ENCODE results near the gene C4orf50. TPM values are rescaled to one million over a fixed set of nuclear protein-coding genes. Genes with fewer than 3 reads are reported as not detected.
"Not testable (repeated sequence)": the region's sequence is repeated elsewhere in the genome, so short reads cannot be mapped to it uniquely, and the experiment has no call there.

C4orf50 gene
- polyA plus RNA-seq, 1 donor from 2014 or later = 1.6 TPM

DNA sequence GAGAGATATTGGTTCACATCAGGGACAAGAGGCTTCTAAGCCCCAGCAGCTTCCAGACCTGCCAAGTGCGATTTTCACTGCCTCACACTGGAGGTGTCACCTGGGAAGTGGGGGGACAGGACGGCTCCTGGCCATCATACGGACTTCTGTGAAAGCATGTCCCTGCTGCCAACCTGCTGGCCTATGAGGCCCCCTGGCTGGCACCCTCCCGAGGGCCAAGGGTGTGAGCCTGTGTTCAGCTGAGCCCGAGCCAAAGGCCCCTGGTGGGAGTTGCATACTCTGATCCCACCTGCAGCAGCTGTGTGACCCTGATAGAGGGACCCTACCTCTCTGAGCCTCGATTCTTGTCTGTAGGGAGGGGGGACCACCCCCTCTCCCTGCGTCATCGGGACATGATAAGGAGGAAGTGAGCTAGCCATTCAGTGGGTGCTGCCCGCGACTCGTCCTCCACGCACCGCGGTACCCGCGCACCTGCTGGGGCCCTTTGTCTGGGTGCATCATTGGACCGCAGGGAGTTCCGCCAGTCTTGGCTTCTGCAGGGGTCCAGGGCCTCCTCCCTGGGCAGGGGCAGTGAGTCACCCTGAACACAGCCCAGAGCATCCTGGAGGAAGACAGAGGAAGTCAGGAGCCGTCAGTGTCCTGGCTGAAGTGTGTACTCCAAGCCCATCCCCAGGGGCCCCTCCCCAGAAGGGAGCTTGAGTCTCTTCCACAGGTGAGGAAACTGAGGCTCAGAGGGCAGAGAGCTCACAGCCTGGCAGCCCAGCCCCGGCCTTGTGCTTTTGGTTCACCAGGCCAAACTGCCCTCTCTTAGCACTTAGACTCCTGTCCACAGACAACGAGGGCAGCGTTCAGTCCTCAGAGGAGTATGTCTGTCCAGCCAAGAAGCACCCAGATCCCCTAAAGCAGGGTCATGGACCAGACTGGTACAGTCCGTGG is 24.1 kb downstream of the C4orf50 start:
- Histone ChIP-seq H3F3A (ENCODE audit: insufficient read depth, low read length, poor library complexity, severe bottlenecking) (no peaks in the 10 kb centered on the region), H3K9me2 (ENCODE audit: insufficient read depth, low read length) (no peaks in the 10 kb centered on the region), H3K27me3 (ENCODE audit: insufficient read depth, low read depth, low read length) (no peaks in the 10 kb centered on the region), H3K4me2 (ENCODE audit: low read length) (no peak overlapping the region), H3K79me2 (replicated peaks; ENCODE audit: insufficient read depth, low read length) (no peaks in the 10 kb centered on the region), H3K27ac (ENCODE audit: low read length) (no peak overlapping the region), H3K4me3 (ENCODE audit: low read length) (no peak overlapping the region), H4K20me1 (ENCODE audit: insufficient read depth) (no peaks in the 10 kb centered on the region), H2AFZ (ENCODE audit: low read depth, low read length) (no peak overlapping the region), H3K36me3 (ENCODE audit: insufficient read depth, low read length) (no peaks in the 10 kb centered on the region), H3K9ac (ENCODE audit: low read length) (no peak overlapping the region), H3K9me3 (ENCODE audit: low read length) (no peaks in the 10 kb centered on the region)
- no peak for TF ChIP-seq RAD21 (conservative IDR thresholded peaks at IDR 0.05)

DNA sequence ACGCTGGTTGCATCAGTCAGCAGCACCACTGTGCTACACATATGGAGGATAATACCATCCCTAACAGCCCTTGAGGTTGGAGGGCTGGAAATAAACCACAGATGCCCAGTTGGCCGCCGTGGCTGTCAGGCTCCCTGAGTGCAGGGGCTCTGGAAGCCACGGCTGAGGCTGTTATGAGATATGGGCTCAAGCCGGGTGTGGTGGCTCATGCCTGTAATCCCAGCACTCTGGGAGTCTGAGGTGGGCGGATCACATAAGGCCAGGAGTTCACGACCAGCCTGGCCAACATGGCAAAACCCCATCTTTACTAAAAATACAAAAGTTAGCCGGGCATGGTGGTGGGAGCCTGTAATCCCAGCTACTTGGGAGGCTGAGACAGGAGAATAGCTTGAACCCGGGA is 24.9 kb downstream of the C4orf50 start:
- not testable (repeated sequence) for H3K9me3 ChIP-seq (ENCODE audit: low read length); H3K27me3 ChIP-seq (ENCODE audit: insufficient read depth, low read depth, low read length); H2AFZ ChIP-seq (ENCODE audit: low read depth, low read length); H3K79me2 ChIP-seq (replicated peaks; ENCODE audit: insufficient read depth, low read length); H4K20me1 ChIP-seq (ENCODE audit: insufficient read depth); H3K27ac ChIP-seq (ENCODE audit: low read length); H3F3A ChIP-seq (ENCODE audit: insufficient read depth, low read length, poor library complexity, severe bottlenecking); H3K36me3 ChIP-seq (ENCODE audit: insufficient read depth, low read length); H3K4me2 ChIP-seq (ENCODE audit: low read length); H3K4me3 ChIP-seq (ENCODE audit: low read length); H3K9ac ChIP-seq (ENCODE audit: low read length); H3K9me2 ChIP-seq (ENCODE audit: insufficient read depth, low read length)

- Histone ChIP-seq H3K27ac (ENCODE audit: low read length) (no peak overlapping the region), H3K9ac (ENCODE audit: low read length) (no peak overlapping the region), H3K36me3 (ENCODE audit: insufficient read depth, low read length) (no peaks in the 10 kb centered on the region), H3K9me2 (ENCODE audit: insufficient read depth, low read length) (no peaks in the 10 kb centered on the region), H2AFZ (ENCODE audit: low read depth, low read length) (no peak overlapping the region), H3K9me3 (ENCODE audit: low read length) (no peaks in the 10 kb centered on the region), H3F3A (ENCODE audit: insufficient read depth, low read length, poor library complexity, severe bottlenecking) (no peaks in the 10 kb centered on the region), H3K4me2 (ENCODE audit: low read length) (no peak overlapping the region), H3K79me2 (replicated peaks; ENCODE audit: insufficient read depth, low read length) (no peaks in the 10 kb centered on the region), H4K20me1 (ENCODE audit: insufficient read depth) (no peaks in the 10 kb centered on the region), H3K27me3 (ENCODE audit: insufficient read depth, low read depth, low read length) (no peaks in the 10 kb centered on the region), H3K4me3 (ENCODE audit: low read length) (no peak overlapping the region)
- no peak for TF ChIP-seq SMC3 (conservative IDR thresholded peaks at IDR 0.05; ENCODE audit: poor library complexity)
- TF ChIP-seq MXI1 (conservative IDR thresholded peaks at IDR 0.05; ENCODE audit: poor library complexity, severe bottlenecking) = no peak
- no peak for TF ChIP-seq REST (IDR thresholded peaks at IDR 0.05; ENCODE audit: borderline replicate concordance)
- TF ChIP-seq POLR2AphosphoS5 (IDR thresholded peaks at IDR 0.05) = no peak
- TF ChIP-seq, protein P1, sequence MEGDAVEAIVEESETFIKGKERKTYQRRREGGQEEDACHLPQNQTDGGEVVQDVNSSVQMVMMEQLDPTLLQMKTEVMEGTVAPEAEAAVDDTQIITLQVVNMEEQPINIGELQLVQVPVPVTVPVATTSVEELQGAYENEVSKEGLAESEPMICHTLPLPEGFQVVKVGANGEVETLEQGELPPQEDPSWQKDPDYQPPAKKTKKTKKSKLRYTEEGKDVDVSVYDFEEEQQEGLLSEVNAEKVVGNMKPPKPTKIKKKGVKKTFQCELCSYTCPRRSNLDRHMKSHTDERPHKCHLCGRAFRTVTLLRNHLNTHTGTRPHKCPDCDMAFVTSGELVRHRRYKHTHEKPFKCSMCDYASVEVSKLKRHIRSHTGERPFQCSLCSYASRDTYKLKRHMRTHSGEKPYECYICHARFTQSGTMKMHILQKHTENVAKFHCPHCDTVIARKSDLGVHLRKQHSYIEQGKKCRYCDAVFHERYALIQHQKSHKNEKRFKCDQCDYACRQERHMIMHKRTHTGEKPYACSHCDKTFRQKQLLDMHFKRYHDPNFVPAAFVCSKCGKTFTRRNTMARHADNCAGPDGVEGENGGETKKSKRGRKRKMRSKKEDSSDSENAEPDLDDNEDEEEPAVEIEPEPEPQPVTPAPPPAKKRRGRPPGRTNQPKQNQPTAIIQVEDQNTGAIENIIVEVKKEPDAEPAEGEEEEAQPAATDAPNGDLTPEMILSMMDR (IDR thresholded peaks at IDR 0.05; ENCODE audit: poor library complexity, severe bottlenecking) = no peak
- TF ChIP-seq TAF1 (IDR thresholded peaks at IDR 0.05; ENCODE audit: low read depth) = no peak
Measured at GRCh38 chr4:5992828-5993321, 25.4 kb downstream of the C4orf50 start.
